ENCODE measurements around the gene FAHD1.

Gene FAHD1

DNA sequence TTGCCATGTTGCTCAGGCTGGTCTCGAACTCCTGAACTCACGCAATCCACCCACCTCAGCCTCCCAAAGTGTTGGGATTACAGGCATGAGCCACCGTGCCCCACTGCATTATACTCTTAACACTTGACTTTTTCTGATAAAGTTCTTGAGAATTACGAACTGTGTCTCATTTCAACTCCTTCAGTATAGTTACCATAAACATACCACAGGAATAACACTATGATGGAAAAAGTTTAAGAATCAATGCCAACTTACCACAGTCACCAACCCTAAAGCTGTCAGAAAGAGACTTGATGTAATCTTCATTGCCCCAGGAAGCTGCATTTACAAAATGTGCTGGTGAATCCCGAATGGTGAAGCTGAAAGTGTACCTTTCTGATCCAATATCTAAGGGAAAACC, 34.7 kb downstream of the FAHD1 start:
- Histone ChIP-seq H3K9ac (no peak overlapping the region), H3K4me1 (ENCODE audit: low read depth, poor library complexity, severe bottlenecking) (peaks cover 26% of the 10 kb centered on the region), H4K20me1 (ENCODE audit: insufficient read depth) (no peaks in the 10 kb centered on the region), H3K36me3 (ENCODE audit: insufficient read depth) (no peaks in the 10 kb centered on the region), H3K79me2 (ENCODE audit: insufficient read depth, low read depth) (no peaks in the 10 kb centered on the region), H2AFZ (ENCODE audit: low read depth) (no peak overlapping the region), H3K4me3 (IDR thresholded peaks at IDR 0.05; ENCODE audit: insufficient read depth, low read depth, low read length) (no peak overlapping the region), H3K4me2 (no peak overlapping the region), H3K27me3 (ENCODE audit: insufficient read depth, low read depth) (peaks cover 36% of the 10 kb centered on the region; the same call in 1 of the 2 replicates), H3K27ac (no peak overlapping the region)
- TF ChIP-seq, protein P1, sequence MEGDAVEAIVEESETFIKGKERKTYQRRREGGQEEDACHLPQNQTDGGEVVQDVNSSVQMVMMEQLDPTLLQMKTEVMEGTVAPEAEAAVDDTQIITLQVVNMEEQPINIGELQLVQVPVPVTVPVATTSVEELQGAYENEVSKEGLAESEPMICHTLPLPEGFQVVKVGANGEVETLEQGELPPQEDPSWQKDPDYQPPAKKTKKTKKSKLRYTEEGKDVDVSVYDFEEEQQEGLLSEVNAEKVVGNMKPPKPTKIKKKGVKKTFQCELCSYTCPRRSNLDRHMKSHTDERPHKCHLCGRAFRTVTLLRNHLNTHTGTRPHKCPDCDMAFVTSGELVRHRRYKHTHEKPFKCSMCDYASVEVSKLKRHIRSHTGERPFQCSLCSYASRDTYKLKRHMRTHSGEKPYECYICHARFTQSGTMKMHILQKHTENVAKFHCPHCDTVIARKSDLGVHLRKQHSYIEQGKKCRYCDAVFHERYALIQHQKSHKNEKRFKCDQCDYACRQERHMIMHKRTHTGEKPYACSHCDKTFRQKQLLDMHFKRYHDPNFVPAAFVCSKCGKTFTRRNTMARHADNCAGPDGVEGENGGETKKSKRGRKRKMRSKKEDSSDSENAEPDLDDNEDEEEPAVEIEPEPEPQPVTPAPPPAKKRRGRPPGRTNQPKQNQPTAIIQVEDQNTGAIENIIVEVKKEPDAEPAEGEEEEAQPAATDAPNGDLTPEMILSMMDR (conservative IDR thresholded peaks at IDR 0.05; ENCODE audit: low read depth, low read length), result no peak

DNA sequence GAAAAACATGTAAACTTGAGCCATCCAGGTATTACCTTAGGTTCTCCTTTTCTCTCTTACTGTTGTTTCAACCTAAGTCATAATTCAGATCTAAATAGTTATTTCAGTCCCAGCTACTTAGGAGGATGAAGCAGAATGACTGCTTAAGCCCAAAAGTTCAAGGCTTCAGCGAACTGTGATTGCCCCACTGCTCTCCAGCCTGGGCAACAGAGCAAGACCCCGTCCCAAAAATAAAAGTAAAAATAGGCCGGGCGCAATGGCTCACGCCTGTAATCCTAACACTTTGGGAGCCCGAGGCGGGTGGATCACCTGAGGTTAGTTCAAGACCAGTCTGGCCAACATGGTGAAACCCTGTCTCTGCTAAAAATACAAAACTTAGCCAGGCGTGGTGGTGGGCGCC, 35.4 kb downstream of the FAHD1 start:
- H3K27me3 ChIP-seq (ENCODE audit: insufficient read depth, low read depth), result peaks cover 36% of the 10 kb centered on the region; the same call in 1 of the 2 replicates
- TF ChIP-seq, protein P1 (conservative IDR thresholded peaks at IDR 0.05; ENCODE audit: low read depth, low read length), result no peak
- no peak overlapping the region for H3K4me3 ChIP-seq (IDR thresholded peaks at IDR 0.05; ENCODE audit: insufficient read depth, low read depth, low read length)
- no peaks in the 10 kb centered on the region for H3K79me2 ChIP-seq (ENCODE audit: insufficient read depth, low read depth)
- peaks cover 32% of the 10 kb centered on the region for H3K4me1 ChIP-seq (ENCODE audit: low read depth, poor library complexity, severe bottlenecking)
- H3K9ac ChIP-seq, result no peak overlapping the region
- H3K27ac ChIP-seq, result no peak overlapping the region
- H3K36me3 ChIP-seq (ENCODE audit: insufficient read depth), result no peaks in the 10 kb centered on the region
- H3K4me2 ChIP-seq, result no peak overlapping the region
- H4K20me1 ChIP-seq (ENCODE audit: insufficient read depth), result no peaks in the 10 kb centered on the region
- H2AFZ ChIP-seq (ENCODE audit: low read depth), result no peak overlapping the region

- H3K36me3 ChIP-seq (ENCODE audit: insufficient read depth), result no peaks in the 10 kb centered on the region
- no peak overlapping the region for H3K4me3 ChIP-seq (IDR thresholded peaks at IDR 0.05; ENCODE audit: insufficient read depth, low read depth, low read length)
- no peak overlapping the region for H2AFZ ChIP-seq (ENCODE audit: low read depth)
- H3K27ac ChIP-seq, result no peak overlapping the region
- no peak overlapping the region for H3K9ac ChIP-seq
- no peaks in the 10 kb centered on the region for H4K20me1 ChIP-seq (ENCODE audit: insufficient read depth)
- H3K4me2 ChIP-seq, result no peak overlapping the region
- H3K27me3 ChIP-seq (ENCODE audit: insufficient read depth, low read depth), result peaks cover 22% of the 10 kb centered on the region; the same call in 1 of the 2 replicates
- peaks cover 29% of the 10 kb centered on the region for H3K4me1 ChIP-seq (ENCODE audit: low read depth, poor library complexity, severe bottlenecking)
- TF ChIP-seq, protein P1 (conservative IDR thresholded peaks at IDR 0.05; ENCODE audit: low read depth, low read length), result peak; percentile 72
- H3K79me2 ChIP-seq (ENCODE audit: insufficient read depth, low read depth), result no peaks in the 10 kb centered on the region
Measured at GRCh38 chr16:1863681-1864460, 36.9 kb downstream of the FAHD1 start.

- no peaks in the 10 kb centered on the region for H3K36me3 ChIP-seq (ENCODE audit: insufficient read depth)
- peaks cover 2% of the 10 kb centered on the region; the same call in 1 of the 2 replicates for H3K27me3 ChIP-seq (ENCODE audit: insufficient read depth, low read depth)
- peaks cover 29% of the 10 kb centered on the region for H3K4me1 ChIP-seq (ENCODE audit: low read depth, poor library complexity, severe bottlenecking)
- H3K4me3 ChIP-seq (IDR thresholded peaks at IDR 0.05; ENCODE audit: insufficient read depth, low read depth, low read length), result no peak overlapping the region
- H3K4me2 ChIP-seq, result peak overlapping the region; percentile 11; the same call in 1 of the 2 replicates
- TF ChIP-seq, protein P1 (conservative IDR thresholded peaks at IDR 0.05; ENCODE audit: low read depth, low read length), result no peak
- H3K79me2 ChIP-seq (ENCODE audit: insufficient read depth, low read depth), result no peaks in the 10 kb centered on the region
- no peak overlapping the region for H2AFZ ChIP-seq (ENCODE audit: low read depth)
- no peaks in the 10 kb centered on the region for H4K20me1 ChIP-seq (ENCODE audit: insufficient read depth)
- no peak overlapping the region for H3K9ac ChIP-seq
- H3K27ac ChIP-seq, result no peak overlapping the region
Measured at GRCh38 chr16:1865902-1866690, 39.1 kb downstream of the FAHD1 start.

All from KMS-11 (cell line).